Thoracic aorta (tissue), 2 donors: ENCODE results near the gene FAM193B. TPM values are rescaled to one million over a fixed set of nuclear protein-coding genes. Genes with fewer than 3 reads are reported as not detected.

ENCODE experiments used
- ATAC-seq: fragments of 150-250 bp; one replicate; pipeline ENCODE4 v1.8.0; 2017; ENCODE audit warnings: low read depth; ENCODE audit not compliant: insufficient number of reproducible peaks, low FRiP score
- DNase-seq: peaks from one replicate; pipeline ENCODE4 v3.0.0-alpha.2; 2020; ENCODE audit warnings: low spot score
- H3K27ac ChIP-seq, 2 donors: fragments of 200-600 bp; sonication (generic); 1 replicate in 1 of 2; 2 replicates in 1 of 2; pipeline ENCODE4 v1.5.1; 2016; ENCODE audit warnings: mild to moderate bottlenecking in 2 of 2, moderate library complexity in 2 of 2
- H3K27me3 ChIP-seq: fragments of 200-600 bp; sonication (generic); replicated peaks from 2 replicates; pipeline ENCODE4 v1.6.0; 2016; ENCODE audit warnings: mild to moderate bottlenecking; ENCODE audit not compliant: insufficient read depth
- H3K36me3 ChIP-seq: fragments of 200-600 bp; sonication (generic); one replicate; pipeline ENCODE4 v1.5.1; 2016
- H3K4me1 ChIP-seq, 2 donors: fragments of 200-600 bp; sonication (generic); 1 replicate in 1 of 2; 2 replicates in 1 of 2; pipeline versions ENCODE4 v1.5.1 to v1.6.0; 2016; ENCODE audit warnings: low read depth in 2 of 2, mild to moderate bottlenecking in 1 of 2; ENCODE audit not compliant: control insufficient read depth in 1 of 2
- H3K4me3 ChIP-seq: fragments of 200-600 bp; sonication (generic); 2 replicates; pipeline ENCODE4 v1.5.1; 2016; ENCODE audit warnings: mild to moderate bottlenecking
- H3K9me3 ChIP-seq: fragments of 200-600 bp; sonication (generic); 2 replicates; pipeline ENCODE4 v1.5.1; 2016
- total RNA-seq, 2 donors: library from RNA; depleted of rRNA; stranded (reverse); fragments of >200 nt; gene quantifications; one replicate each; pipeline versions ENCODE4 v1.1.0 to v1.2.3, GENCODE V29; 2016
- TF ChIP-seq, protein P1 (sequence below): fragments of 200-600 bp; sonication (generic); IDR thresholded peaks from one replicate; pipeline ENCODE4 v1.5.1; 2019; ENCODE audit warnings: antibody characterized with exemption

FAM193B gene
- total RNA-seq, 2 donors from 2014 or later = 76.6 to 103 TPM

DNA sequence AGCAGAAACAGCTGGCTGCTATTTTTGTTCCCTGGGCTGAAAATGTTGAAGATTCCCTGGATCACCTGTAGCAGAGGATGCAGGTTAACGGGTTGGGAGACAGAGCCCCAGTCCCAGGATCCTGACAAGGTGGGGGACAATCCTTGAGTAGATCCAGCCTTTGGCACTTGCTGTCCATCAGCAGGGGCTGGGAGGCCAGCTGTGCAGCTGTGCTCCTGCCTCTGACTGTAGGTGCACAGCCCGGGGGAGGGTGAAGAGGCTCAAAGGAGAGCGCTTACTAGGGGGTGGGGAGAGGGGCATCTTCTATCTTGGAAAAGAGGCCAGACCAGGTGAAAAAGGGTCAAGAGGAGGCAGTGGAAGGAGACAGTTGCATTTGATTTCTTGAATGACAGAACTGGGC, 34.1 kb downstream of the FAM193B start:
- Histone ChIP-seq H3K4me3 (no peak overlapping the region), H3K36me3 (peaks cover 49% of the 10 kb centered on the region), H3K27ac (no peak overlapping the region), H3K27me3 (no peaks in the 10 kb centered on the region), H3K4me1 (peaks cover 10 to 11% of the 10 kb centered on the region in 2 donors), H3K9me3 (no peaks in the 10 kb centered on the region)
- ATAC-seq (no peak), DNase-seq (no peak)
- TF ChIP-seq, protein P1, sequence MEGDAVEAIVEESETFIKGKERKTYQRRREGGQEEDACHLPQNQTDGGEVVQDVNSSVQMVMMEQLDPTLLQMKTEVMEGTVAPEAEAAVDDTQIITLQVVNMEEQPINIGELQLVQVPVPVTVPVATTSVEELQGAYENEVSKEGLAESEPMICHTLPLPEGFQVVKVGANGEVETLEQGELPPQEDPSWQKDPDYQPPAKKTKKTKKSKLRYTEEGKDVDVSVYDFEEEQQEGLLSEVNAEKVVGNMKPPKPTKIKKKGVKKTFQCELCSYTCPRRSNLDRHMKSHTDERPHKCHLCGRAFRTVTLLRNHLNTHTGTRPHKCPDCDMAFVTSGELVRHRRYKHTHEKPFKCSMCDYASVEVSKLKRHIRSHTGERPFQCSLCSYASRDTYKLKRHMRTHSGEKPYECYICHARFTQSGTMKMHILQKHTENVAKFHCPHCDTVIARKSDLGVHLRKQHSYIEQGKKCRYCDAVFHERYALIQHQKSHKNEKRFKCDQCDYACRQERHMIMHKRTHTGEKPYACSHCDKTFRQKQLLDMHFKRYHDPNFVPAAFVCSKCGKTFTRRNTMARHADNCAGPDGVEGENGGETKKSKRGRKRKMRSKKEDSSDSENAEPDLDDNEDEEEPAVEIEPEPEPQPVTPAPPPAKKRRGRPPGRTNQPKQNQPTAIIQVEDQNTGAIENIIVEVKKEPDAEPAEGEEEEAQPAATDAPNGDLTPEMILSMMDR = no peak

DNA sequence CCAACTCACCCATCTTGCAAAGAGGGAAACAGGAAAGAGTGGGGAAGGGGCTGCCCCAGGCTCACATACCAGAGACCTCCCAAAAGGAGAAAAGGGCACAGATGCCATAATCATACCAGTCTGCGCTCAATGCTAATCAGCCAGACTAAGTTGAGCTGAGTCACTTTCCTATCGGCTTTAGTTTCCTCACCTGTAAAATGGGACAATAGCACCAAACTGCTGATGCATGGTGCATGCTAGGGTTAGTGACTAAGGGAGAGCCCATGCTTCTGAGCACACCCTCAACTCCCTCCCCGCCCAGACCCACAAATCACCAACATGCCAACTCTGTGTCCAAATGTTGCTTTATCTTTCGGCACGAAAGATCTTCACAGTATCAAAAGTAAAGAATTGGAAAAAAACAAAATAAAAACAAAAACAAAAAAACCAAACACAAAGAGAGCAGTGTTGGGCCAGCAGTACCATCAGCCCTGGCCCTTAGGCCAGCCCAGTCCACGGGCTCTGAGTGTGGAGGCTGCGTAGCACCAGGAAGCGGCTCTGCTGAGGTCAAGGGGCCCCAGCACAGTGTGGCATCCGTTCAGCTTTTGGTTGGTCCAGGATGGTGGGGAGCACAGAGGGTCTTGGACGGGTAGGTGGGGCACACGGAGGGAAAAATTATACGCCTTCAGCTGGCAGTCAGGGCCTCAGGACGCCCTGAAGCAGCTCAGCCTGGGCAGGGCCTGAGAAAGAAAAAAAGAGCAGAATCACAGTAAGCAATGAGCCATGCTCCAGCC, 34.7 kb downstream of the FAM193B start:
- Histone ChIP-seq H3K4me3 (no peak overlapping the region), H3K27me3 (no peaks in the 10 kb centered on the region), H3K36me3 (peaks cover 50% of the 10 kb centered on the region), H3K4me1 (peaks cover 10 to 14% of the 10 kb centered on the region in 2 donors), H3K9me3 (no peaks in the 10 kb centered on the region), H3K27ac (no peak overlapping the region)
- no peak for ATAC-seq
- DNase-seq = no peak
- TF ChIP-seq, protein P1 = no peak

DNA sequence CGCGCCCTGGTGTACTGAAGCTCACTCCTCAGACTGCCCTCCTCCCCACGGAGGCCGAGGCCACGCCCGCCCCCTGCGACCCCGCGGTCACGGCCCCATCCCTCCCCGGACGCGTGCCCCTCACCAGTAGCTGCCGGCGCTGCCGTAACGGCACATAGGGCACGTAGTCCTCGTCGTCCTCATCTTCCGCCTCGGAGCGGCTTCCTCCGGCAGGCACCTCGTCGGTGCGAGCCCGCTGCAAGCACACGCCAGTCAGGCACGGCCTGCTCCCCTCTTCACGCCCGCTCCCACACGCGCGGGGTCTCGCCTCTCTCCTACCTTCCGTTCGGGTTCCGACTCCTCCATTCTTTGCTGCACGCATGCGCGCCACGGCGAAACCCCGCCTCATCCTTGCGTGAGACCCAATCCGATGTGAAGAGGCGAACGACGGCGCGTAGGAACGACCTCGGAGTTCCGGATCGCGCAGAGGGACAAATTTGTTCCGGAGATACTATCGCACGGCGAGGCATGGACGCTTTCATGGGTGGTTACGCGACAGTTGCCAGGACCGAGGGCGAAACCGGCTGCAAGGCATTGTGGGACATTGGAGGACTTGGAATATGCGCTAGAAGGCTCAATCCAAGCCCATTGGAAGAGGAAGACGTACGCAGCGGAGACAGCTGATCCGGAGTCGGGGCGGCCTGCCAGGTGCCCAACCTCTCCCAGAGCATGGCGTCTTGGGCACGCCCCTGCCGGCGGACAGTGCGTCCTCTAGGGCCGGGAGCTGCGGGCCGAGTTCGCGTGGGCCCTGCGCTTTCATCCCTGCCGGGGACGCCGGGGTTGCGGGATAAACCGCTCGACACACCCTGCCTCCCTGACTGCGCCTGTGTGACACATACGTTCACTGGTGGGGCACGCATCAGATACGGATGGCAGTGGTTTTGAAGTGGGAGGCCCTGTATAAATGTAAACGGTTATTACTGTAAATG, 37.5 kb downstream of the FAM193B start, which contains the start of gene DDX41:
Gene DDX41 (minus strand): TSS at position 361 of the 968 bp plus-strand sequence. CDS start 16 bp downstream, at position 345.
- Histone ChIP-seq H3K36me3 (peaks cover 56% of the 10 kb centered on the region), H3K27ac (peak within 1 kb of the TSS; percentile 64 to 78)

DNA sequence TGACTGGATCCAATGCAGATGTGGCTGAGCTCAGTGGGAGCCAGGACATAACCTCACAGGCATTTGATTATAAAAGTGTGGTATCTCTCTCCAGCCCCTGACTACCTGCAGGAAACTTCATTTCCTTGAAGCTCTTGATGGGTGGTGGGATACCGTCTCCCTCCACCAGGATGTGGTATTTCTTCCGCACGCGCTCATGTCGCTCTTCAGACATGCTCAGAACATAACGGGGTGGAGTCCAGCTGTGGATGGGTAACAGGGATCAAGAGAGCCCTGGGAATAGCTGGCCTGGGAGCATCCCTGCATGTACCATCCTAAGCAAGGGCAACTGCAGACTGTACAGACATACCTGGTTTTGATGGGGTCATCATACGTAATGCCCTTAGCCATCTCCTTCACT, 38.8 kb downstream of the FAM193B start:
- H3K27ac ChIP-seq = no peak overlapping the region
- H3K27me3 ChIP-seq = no peaks in the 10 kb centered on the region
- no peaks in the 10 kb centered on the region for H3K9me3 ChIP-seq
- peak overlapping the region; percentile 88 for H3K4me3 ChIP-seq
- DNase-seq = no peak
- H3K36me3 ChIP-seq = peaks cover 55% of the 10 kb centered on the region
- no peak for ATAC-seq
- TF ChIP-seq, protein P1 = no peak
- H3K4me1 ChIP-seq = peaks cover 10 to 14% of the 10 kb centered on the region in 2 donors

More for the DNA sequence above, 37.5 kb downstream of the FAM193B start, which contains the start of gene DDX41:
- TF ChIP-seq, protein P1 = no peak
- Histone ChIP-seq H3K4me3 (peak within 1 kb of the TSS; percentile 88), H3K9me3 (no peaks in the 10 kb centered on the region), H3K4me1 (peaks cover 10 to 14% of the 10 kb centered on the region in 2 donors), H3K27me3 (no peaks in the 10 kb centered on the region)
- DNase-seq = peak; percentile 94
- peak; percentile 86 for ATAC-seq

DNA sequence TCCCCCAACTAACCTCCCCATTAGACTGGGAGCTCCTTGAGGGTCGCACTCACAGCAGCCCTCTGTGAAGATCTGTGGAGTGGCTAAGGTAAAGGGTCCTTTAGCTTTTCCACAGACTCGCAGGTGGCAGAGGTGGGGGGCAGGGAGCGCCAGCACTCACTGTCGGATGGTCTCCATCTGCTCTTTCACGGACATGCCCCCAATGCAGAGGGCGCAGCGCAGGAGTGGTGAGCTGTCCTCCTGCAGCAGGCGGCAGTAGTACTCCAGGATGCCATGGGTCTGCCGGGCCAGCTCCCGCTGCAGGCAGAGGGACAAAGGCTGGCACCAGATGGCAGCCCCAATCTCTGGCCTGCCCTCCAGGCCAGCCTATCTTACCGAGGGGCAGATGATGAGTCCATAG, 39.8 kb downstream of the FAM193B start:
- no peak overlapping the region for H3K4me3 ChIP-seq
- H3K27ac ChIP-seq = no peak overlapping the region
- H3K27me3 ChIP-seq = no peaks in the 10 kb centered on the region
- H3K4me1 ChIP-seq = peaks cover 10 to 14% of the 10 kb centered on the region in 2 donors
- TF ChIP-seq, protein P1 = no peak
- ATAC-seq = no peak
- no peaks in the 10 kb centered on the region for H3K9me3 ChIP-seq
- no peak for DNase-seq
- peaks cover 45% of the 10 kb centered on the region for H3K36me3 ChIP-seq
